PC-3 (cell line): ENCODE data around the gene CD86. TPM values are rescaled to one million over a fixed set of nuclear protein-coding genes. Genes with fewer than 3 reads are reported as not detected.

Experiments used
- ATAC-seq: fragments of 200-7000 bp; cut with Tn5 transposase; 2 replicates; pipeline ENCODE4 v1.9.1; 2020; ENCODE audit warnings: mild to moderate bottlenecking, moderate library complexity
- BruUV-seq: library from RNA; stranded (reverse); fragments of 400-500 nt; replicated peaks from 2 replicates; lab custom pipeline; 2021; lab: Mats Ljungman, UMichigan
- CTCF ChIA-PET: fragments of 300-600 bp; sonication (Branson Sonifier 250); formaldehyde crosslinking; loops from one replicate; lab custom pipeline; 2022; ENCODE audit warnings: antibody characterized with exemption; lab: Charles Lee
- POLR2A ChIA-PET: fragments of 300-600 bp; sonication (Branson Sonifier 250); formaldehyde crosslinking; loops from one replicate; lab custom pipeline; 2022; ENCODE audit warnings: antibody characterized with exemption; ENCODE audit not compliant: unreplicated experiment; lab: Charles Lee
- DNase-seq: peaks from one replicate; pipeline ENCODE4 v3.0.0-alpha.2; 2015
- H2AFZ ChIP-seq: fragments of 300-600 bp; sonication (generic); 2 replicates; pipeline ENCODE4 v1.6.0; 2016; ENCODE audit warnings: antibody characterized with exemption, low read length
- H3F3A ChIP-seq: fragments of 300-600 bp; sonication (generic); one replicate; pipeline ENCODE4 v1.6.0; 2017; ENCODE audit warnings: antibody characterized with exemption, low read length, control low read depth, mild to moderate bottlenecking; ENCODE audit not compliant: unreplicated experiment
- H3K27ac ChIP-seq: fragments of 300-600 bp; sonication (generic); 2 replicates; pipeline ENCODE4 v1.5.1; 2016; ENCODE audit warnings: mild to moderate bottlenecking, low read length
- H3K27me3 ChIP-seq: fragments of 300-600 bp; sonication (generic); 2 replicates; pipeline ENCODE4 v1.6.1; 2016; ENCODE audit warnings: low read length, mixed read lengths
- H3K36me3 ChIP-seq: fragments of 300-600 bp; sonication (generic); 2 replicates; pipeline ENCODE4 v1.6.1; 2016; ENCODE audit warnings: low read depth, mixed run types, low read length, mixed read lengths
- H3K4me1 ChIP-seq: fragments of 300-600 bp; sonication (generic); 2 replicates; pipeline ENCODE4 v1.5.1; 2016; ENCODE audit warnings: low read length; ENCODE audit not compliant: insufficient read depth
- H3K4me2 ChIP-seq: fragments of 300-600 bp; sonication (generic); 2 replicates; pipeline ENCODE4 v1.6.0; 2016; ENCODE audit warnings: low read length
- H3K4me3 ChIP-seq: fragments of 300-600 bp; sonication (generic); 2 replicates; pipeline ENCODE4 v1.5.1; 2016; ENCODE audit warnings: mild to moderate bottlenecking, low read length, mixed read lengths
- H3K79me2 ChIP-seq: fragments of 300-600 bp; sonication (generic); 2 replicates; pipeline ENCODE4 v1.6.1; 2017; ENCODE audit warnings: low read length, mixed read lengths
- H3K9ac ChIP-seq: fragments of 300-600 bp; sonication (generic); 2 replicates; pipeline ENCODE4 v1.6.0; 2016; ENCODE audit warnings: mild to moderate bottlenecking, low read length
- H3K9me2 ChIP-seq: fragments of 300-600 bp; sonication (generic); replicated peaks from 2 replicates; pipeline ENCODE4 v1.6.1; 2016; ENCODE audit warnings: mixed run types, low read length, mixed read lengths
- H3K9me3 ChIP-seq: fragments of 300-600 bp; sonication (generic); 2 replicates; pipeline ENCODE4 v1.6.1; 2016; ENCODE audit warnings: low read length, mixed read lengths
- H4K20me1 ChIP-seq: fragments of 300-600 bp; sonication (generic); 2 replicates; pipeline ENCODE4 v1.6.1; 2016; ENCODE audit warnings: low read length, mixed read lengths
- CTCF ChIP-seq: fragments of 300-600 bp; sonication (generic); conservative IDR thresholded peaks from 2 replicates; pipeline ENCODE4 v1.5.1; 2017; ENCODE audit warnings: antibody characterized with exemption, low read depth, mild to moderate bottlenecking, low read length
- EZH2 ChIP-seq: fragments of 300-600 bp; sonication (generic); IDR thresholded peaks from one replicate; pipeline ENCODE4 v1.6.1; 2017; ENCODE audit warnings: antibody characterized with exemption, mild to moderate bottlenecking, low read length; ENCODE audit not compliant: unreplicated experiment
- EZH2phosphoT487 ChIP-seq: fragments of 300-600 bp; sonication (generic); IDR thresholded peaks from 2 replicates; pipeline ENCODE4 v1.6.1; 2018; ENCODE audit warnings: mild to moderate bottlenecking, antibody characterized with exemption, low read length, borderline replicate concordance
- intact Hi-C: fragments of 100-400 bp; cut with micrococcal nuclease; formaldehyde crosslinking; loops from 2 replicates; pipeline ENCODE4 v1.9.0; 2023
- total RNA-seq: library from RNA; depleted of rRNA; stranded (reverse); fragments of >200 nt; gene quantifications from 2 replicates; pipeline ENCODE4 v1.2.3, GENCODE V29; 2014

CD86 gene
- total RNA-seq, 1 experiment from 2014 or later = 0.07 TPM

GRCh38 chr3:122013448-122013925 lies 41.7 kb upstream of the CD86 start:
- BruUV-seq = no TSS peak
- Histone ChIP-seq H3K9ac (no peak overlapping the region), H3F3A (no peaks in the 10 kb centered on the region), H2AFZ (no peak overlapping the region), H3K4me3 (no peak overlapping the region), H3K9me2 (no peaks in the 10 kb centered on the region), H3K79me2 (no peaks in the 10 kb centered on the region), H3K4me1 (no peaks in the 10 kb centered on the region), H3K4me2 (no peak overlapping the region), H3K36me3 (no peaks in the 10 kb centered on the region; the same call in 1 of the 2 replicates), H3K9me3 (no peaks in the 10 kb centered on the region), H3K27ac (no peak overlapping the region), H3K27me3 (no peaks in the 10 kb centered on the region), H4K20me1 (no peaks in the 10 kb centered on the region)
- DNase-seq = no peak
- TF ChIP-seq EZH2 (no peak), CTCF (no peak), EZH2phosphoT487 (no peak)
- CTCF ChIA-PET = no interaction called here
- intact Hi-C loops = no loop called here
- peak; percentile 18 for ATAC-seq
- POLR2A ChIA-PET = no interaction called here

GRCh38 chr3:122014741-122015140 lies 40.4 kb upstream of the CD86 start:
- H3K4me2 ChIP-seq = no peak overlapping the region
- no peaks in the 10 kb centered on the region for H3F3A ChIP-seq
- H2AFZ ChIP-seq = no peak overlapping the region
- H3K4me1 ChIP-seq = no peaks in the 10 kb centered on the region
- ChIA-PET CTCF (no interaction called here), POLR2A (no interaction called here)
- TF ChIP-seq CTCF (no peak), EZH2 (no peak), EZH2phosphoT487 (no peak)
- H3K27me3 ChIP-seq = no peaks in the 10 kb centered on the region
- BruUV-seq = no TSS peak
- no peaks in the 10 kb centered on the region; the same call in 1 of the 2 replicates for H3K36me3 ChIP-seq
- DNase-seq = no peak
- no peak overlapping the region for H3K9ac ChIP-seq
- intact Hi-C loops = no loop called here
- H3K27ac ChIP-seq = no peak overlapping the region
- H3K79me2 ChIP-seq = no peaks in the 10 kb centered on the region
- no peaks in the 10 kb centered on the region for H3K9me2 ChIP-seq
- H3K4me3 ChIP-seq = no peak overlapping the region
- H4K20me1 ChIP-seq = no peaks in the 10 kb centered on the region
- ATAC-seq = no peak
- H3K9me3 ChIP-seq = no peaks in the 10 kb centered on the region

DNA sequence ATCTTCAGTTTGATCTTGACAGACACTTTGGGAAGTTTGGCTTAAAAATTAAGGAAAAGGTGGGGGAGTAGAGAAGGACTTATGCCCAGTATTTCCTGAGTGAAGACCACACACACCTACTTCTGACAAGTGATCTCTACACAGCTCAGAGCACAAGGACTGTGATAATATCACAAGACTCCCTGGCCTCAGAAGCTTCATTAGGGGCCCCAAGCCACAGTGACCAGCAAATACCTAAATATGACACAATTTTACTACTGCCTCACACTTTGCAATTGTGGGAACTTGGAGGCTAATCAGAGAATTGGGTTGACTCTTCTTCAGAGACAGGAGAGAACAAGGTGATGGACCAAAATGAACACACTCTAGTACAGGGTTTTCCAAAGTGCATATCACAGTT lies 35.7 kb upstream of the CD86 start:
- H3K79me2 ChIP-seq = no peaks in the 10 kb centered on the region
- H3K4me2 ChIP-seq = no peak overlapping the region
- BruUV-seq = no TSS peak
- CTCF ChIA-PET = no interaction called here
- H3F3A ChIP-seq = no peaks in the 10 kb centered on the region
- H2AFZ ChIP-seq = no peak overlapping the region
- no peak overlapping the region for H3K27ac ChIP-seq
- no peaks in the 10 kb centered on the region for H3K9me3 ChIP-seq
- peaks cover 7% of the 10 kb centered on the region for H3K4me1 ChIP-seq
- DNase-seq (no peak), ATAC-seq (no peak)
- H3K9me2 ChIP-seq = no peaks in the 10 kb centered on the region
- H3K4me3 ChIP-seq = no peak overlapping the region
- POLR2A ChIA-PET = no interaction called here
- TF ChIP-seq EZH2 = no peak
- no peak for TF ChIP-seq CTCF
- TF ChIP-seq EZH2phosphoT487 = no peak
- H3K27me3 ChIP-seq = no peaks in the 10 kb centered on the region
- no peak overlapping the region for H3K9ac ChIP-seq
- no peaks in the 10 kb centered on the region; the same call in 1 of the 2 replicates for H3K36me3 ChIP-seq
- no peaks in the 10 kb centered on the region for H4K20me1 ChIP-seq
- intact Hi-C loops = no loop called here
